Measurements from ENCODE around the gene TMEM131.
A peak's percentile ranks its signal among the peaks of the same experiment; 100 is the strongest.

TMEM131 gene

DNA sequence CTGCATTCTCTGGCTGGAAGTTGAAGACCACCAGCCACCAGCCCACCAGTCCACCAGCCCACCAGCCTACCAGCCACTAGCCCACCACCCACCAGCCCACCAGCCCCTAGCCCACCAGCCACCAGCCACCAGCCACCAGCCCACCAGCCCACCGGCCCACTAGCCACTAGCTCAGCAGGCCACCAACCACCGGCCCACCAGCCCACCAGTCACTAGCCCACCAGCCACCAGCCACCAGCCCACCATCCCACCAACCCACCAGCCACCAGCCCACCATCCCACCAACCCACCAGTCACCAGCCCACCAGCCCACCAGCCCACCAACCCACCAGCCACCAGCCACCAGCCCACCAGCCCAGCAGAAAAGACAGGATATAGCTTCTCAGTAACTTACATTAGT, 18.6 kb upstream of the TMEM131 start:
- Histone ChIP-seq H3K9me3 (ENCODE audit: control insufficient read depth, insufficient read depth, low read depth, low read length) (no peaks in the 10 kb centered on the region), H3K27ac (ENCODE audit: extremely low read depth, low read depth, low read length) (no peak overlapping the region), H3K4me1 (ENCODE audit: control insufficient read depth, insufficient read depth, low read length) (no peaks in the 10 kb centered on the region), H3K36me3 (ENCODE audit: control insufficient read depth in 2 of 2, insufficient read depth in 1 of 2, low read length in 2 of 2) (no peaks in the 10 kb centered on the region), H3K4me3 (ENCODE audit: low read depth, low read length) (no peak overlapping the region)
- ChIA-PET POLR2A (no interaction called here), CTCF (no interaction called here)
- TF ChIP-seq ZNF621 (tag by site-specific recombination; IDR thresholded peaks at IDR 0.05) (no peak), GLIS2 (tag by site-specific recombination; IDR thresholded peaks at IDR 0.05) (no peak), EGR2 (tag by site-specific recombination; IDR thresholded peaks at IDR 0.05; ENCODE audit: low read depth) (peak; percentile 17; the same call in 1 of the 2 replicates), ZNF610 (tag by site-specific recombination; IDR thresholded peaks at IDR 0.05; ENCODE audit: borderline replicate concordance) (no peak)

- Histone ChIP-seq H3K36me3 (ENCODE audit: control insufficient read depth in 2 of 2, insufficient read depth in 1 of 2, low read length in 2 of 2) (no peaks in the 10 kb centered on the region), H3K4me3 (ENCODE audit: low read depth, low read length) (no peak overlapping the region), H3K4me1 (ENCODE audit: control insufficient read depth, insufficient read depth, low read length) (no peaks in the 10 kb centered on the region), H3K9me3 (ENCODE audit: control insufficient read depth, insufficient read depth, low read depth, low read length) (no peaks in the 10 kb centered on the region), H3K27ac (ENCODE audit: extremely low read depth, low read depth, low read length) (no peak overlapping the region)
- no peak for TF ChIP-seq ZFP69B (tag by site-specific recombination; IDR thresholded peaks at IDR 0.05)
- no peak for TF ChIP-seq SALL2 (tag by site-specific recombination; IDR thresholded peaks at IDR 0.05; ENCODE audit: borderline replicate concordance)
- TF ChIP-seq ZNF18 (tag by site-specific recombination; IDR thresholded peaks at IDR 0.05): no peak
- no peak for TF ChIP-seq ZNF2 (tag by site-specific recombination; IDR thresholded peaks at IDR 0.05)
- TF ChIP-seq ZNF311 (tag by site-specific recombination; IDR thresholded peaks at IDR 0.05; ENCODE audit: borderline replicate concordance): no peak
- no peak for TF ChIP-seq ZNF830 (tag by site-specific recombination; IDR thresholded peaks at IDR 0.05; ENCODE audit: low read depth)
- no peak for TF ChIP-seq ZNF10 (tag by site-specific recombination; IDR thresholded peaks at IDR 0.05)
- TF ChIP-seq ZSCAN4 (tag by site-specific recombination; IDR thresholded peaks at IDR 0.05): no peak
- no peak for TF ChIP-seq ZNF621 (tag by site-specific recombination; IDR thresholded peaks at IDR 0.05)
- TF ChIP-seq ZNF23 (tag by site-specific recombination; IDR thresholded peaks at IDR 0.05; ENCODE audit: borderline replicate concordance): no peak
- TF ChIP-seq ZBTB6 (tag by site-specific recombination; IDR thresholded peaks at IDR 0.05): no peak
- no peak for TF ChIP-seq ZBTB8A (tag by site-specific recombination; IDR thresholded peaks at IDR 0.05)
- no peak for TF ChIP-seq SP7 (tag by site-specific recombination; IDR thresholded peaks at IDR 0.05)
- ChIA-PET POLR2A (no interaction called here), CTCF (no interaction called here)
Observed at GRCh38 chr2:98013407-98014042, 17.8 kb upstream of the TMEM131 start.

- ChIA-PET POLR2A (no interaction called here), CTCF (no interaction called here)
- Histone ChIP-seq H3K36me3 (ENCODE audit: control insufficient read depth in 2 of 2, insufficient read depth in 1 of 2, low read length in 2 of 2) (no peaks in the 10 kb centered on the region), H3K27ac (ENCODE audit: extremely low read depth, low read depth, low read length) (no peak overlapping the region), H3K4me1 (ENCODE audit: control insufficient read depth, insufficient read depth, low read length) (no peaks in the 10 kb centered on the region), H3K9me3 (ENCODE audit: control insufficient read depth, insufficient read depth, low read depth, low read length) (no peaks in the 10 kb centered on the region), H3K4me3 (ENCODE audit: low read depth, low read length) (no peak overlapping the region)
- TF ChIP-seq ZNF629 (tag by site-specific recombination; IDR thresholded peaks at IDR 0.05) (no peak), ZNF138 (tag by site-specific recombination; IDR thresholded peaks at IDR 0.05; ENCODE audit: borderline replicate concordance) (no peak), ZSCAN16 (tag by site-specific recombination; IDR thresholded peaks at IDR 0.05) (no peak), PRDM2 (tag by site-specific recombination; IDR thresholded peaks at IDR 0.05; ENCODE audit: borderline replicate concordance) (no peak), ZNF473 (tag by site-specific recombination; IDR thresholded peaks at IDR 0.05) (no peak), ZNF23 (tag by site-specific recombination; IDR thresholded peaks at IDR 0.05; ENCODE audit: borderline replicate concordance) (no peak), KLF9 (tag by site-specific recombination; IDR thresholded peaks at IDR 0.05; ENCODE audit: low read depth) (no peak)
Observed at GRCh38 chr2:98012561-98012991, 16.8 kb upstream of the TMEM131 start.

All from HEK293 (cell line).